HG03135 (cell line): Measurements from ENCODE around the gene FOXP1.

Experiments
- ATAC-seq: cut with Tn5 transposase; IDR thresholded peaks from one replicate; pipeline ENCODE4 v1.9.1; 2021; ENCODE audit warnings: mild to moderate bottlenecking, moderate library complexity; ENCODE audit not compliant: unreplicated experiment

Gene FOXP1

DNA sequence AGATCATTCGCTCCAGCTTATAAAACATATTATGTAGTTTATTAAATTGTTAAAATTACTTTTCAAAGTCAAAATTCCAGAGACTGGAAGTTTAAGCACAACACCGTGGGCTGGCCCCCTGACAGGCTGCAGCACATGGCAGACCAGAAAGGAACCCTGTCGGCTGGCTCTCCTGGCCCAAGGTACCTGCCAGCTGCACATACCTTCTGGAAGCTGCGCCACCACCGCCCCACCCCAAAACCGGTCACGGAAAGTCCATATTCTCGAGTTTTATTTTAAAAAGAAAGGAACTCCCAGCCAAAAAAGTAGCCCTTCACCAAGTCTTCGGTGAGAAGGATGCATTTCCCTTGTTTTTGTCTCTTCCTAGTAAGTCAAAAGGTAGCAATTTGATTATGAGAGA lies 94.6 kb downstream of the FOXP1 start:
- ATAC-seq, result no peak

DNA sequence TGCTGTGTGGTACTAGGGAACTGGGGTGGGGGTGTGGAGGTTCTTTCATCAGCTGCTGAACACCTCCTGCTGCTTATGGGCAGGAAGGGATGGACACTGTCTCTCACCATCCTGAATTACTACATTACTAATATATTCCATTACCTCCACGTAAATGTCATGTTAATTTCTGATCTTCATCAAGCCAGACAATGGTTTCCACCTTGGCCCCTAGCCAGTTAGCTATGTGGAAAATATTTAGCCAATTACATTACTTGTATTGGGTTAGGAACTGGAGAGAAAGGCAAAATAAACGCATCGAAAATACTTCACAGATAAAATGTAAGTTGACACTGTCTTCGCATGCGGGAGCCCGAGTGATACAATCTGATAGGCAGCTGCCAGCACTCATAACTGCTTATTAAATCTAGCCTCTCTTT lies 95.1 kb downstream of the FOXP1 start:
- ATAC-seq, result no peak

DNA sequence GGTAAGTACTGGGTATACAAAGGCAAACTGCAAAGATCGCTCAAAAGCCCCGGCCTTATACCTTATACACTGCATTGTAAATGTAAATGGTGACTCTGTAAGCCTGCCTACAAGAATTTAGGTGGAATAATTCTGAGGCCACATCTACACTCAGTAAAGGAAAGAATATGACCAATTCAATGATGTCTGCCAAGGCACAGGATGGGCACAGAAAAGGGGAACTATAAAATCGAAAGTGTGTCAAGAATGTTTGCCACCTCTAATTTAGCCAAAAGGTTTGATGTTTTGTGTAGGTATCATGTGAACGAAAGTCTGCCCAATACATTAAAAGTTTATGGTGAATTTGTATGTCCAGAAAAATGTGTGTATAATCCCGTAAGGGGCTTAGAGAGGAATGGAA lies 96.1 kb downstream of the FOXP1 start:
- ATAC-seq, result no peak

DNA sequence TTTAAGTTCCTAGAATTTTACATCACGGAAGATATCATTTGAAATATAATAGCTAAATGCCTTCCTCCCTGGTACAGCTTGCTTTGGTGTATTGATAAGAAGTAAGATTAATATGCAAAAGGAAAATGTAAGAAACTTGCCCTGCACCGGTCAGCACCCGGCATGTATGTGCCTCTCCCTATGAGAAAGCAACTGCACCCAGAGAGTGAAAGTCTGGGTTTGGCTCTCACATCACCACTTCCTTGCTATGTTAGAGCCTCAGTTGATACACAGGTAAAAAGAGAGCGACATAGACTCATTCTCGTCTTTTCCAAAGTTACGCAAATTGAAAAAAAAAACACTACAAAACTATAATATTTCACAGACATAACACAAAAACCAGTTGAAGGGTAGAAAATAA lies 96.7 kb downstream of the FOXP1 start:
- ATAC-seq, result no peak

DNA sequence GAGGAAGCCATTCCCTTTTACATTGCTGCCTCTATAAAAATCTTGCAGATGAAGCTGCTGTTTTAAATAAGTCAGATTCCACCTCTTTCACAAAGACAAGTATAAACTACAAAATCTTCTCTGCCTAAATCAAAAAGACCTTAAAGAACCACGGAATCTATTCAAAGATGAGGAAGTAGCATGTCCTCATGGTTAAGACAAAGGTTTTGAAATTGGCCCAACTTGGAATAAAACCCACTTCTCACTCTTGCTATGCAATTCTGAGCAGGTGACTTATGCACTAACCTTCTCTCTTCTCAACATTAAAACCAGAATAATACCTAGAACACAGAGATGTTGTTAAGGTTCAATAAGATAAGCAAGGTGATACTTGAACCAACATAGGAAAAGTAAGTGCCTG lies 97.6 kb downstream of the FOXP1 start:
- ATAC-seq, result no peak

DNA sequence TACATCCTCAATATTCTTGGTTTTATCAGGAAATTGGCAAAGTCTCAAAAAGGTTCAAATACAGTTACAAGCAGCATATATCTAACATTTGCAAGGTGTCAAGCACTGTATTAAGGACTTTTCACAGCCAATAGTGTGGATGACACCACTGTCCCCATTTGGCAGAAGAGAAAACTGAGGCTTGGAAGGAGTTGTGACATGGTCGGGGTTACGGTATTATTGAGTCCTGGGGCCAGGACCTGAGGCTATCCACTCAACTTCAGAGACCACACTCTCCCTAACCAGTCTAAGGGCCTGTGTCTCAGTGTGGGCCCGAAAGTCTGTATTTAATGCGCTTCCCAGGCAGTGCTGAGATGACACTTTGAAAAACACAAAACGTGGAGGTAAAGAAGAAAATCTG lies 99.1 kb downstream of the FOXP1 start:
- no peak for ATAC-seq

DNA sequence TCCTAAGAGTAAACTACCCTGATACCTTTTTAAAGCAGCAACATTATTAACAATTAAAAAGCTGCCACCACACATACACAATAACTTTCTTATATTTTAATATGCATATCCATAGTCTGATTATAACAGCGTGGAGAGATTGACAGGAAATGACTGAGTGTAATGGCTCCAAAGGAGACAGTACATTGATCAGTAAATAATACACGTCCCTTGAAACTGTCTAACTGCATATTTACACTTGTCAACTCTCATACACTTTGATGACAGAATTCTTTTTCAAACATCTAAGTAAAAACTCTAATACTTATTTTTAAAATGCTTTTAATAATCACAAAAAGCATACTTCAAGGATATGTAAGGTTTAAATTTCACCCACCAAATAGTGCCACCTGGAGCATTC lies 99.5 kb downstream of the FOXP1 start:
- no peak for ATAC-seq

DNA sequence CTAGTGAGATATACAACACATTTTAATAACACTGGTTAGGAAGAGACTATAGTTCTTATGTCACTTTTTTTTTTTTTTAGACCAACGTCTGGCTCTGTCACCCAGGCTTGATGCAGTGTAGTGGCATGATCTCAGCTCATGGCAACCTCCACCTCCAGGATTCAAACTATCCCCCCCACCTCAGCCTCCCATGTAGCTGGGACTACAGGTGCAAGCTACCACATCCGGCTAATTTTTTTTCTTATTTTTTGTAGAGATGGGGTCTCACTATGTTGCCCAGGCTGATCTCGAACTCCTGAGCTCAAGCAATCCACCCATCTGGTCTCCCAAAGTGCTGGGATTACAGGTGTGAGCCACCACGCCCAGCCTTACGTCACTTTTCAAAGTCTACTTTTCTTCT lies 100.8 kb downstream of the FOXP1 start:
- no peak for ATAC-seq

DNA sequence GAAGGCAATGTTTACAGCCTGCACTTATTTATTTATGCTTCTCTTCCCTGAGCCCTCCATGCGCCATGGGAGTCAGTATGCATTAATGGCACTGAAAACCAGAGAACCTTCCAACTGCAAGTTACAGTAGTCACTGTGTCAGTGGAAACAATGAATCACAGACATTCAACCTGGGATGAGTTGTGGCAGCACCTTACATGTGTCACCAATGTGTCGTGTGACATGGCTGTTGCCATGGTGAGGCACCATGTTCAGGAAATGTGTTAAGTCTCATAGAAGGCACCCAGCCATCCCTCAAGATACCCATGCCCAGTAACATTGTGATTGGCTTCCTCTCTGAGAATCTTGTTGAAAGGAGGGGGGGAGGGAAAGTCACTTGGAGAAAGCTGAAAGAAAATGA lies 105.0 kb downstream of the FOXP1 start:
- ATAC-seq, result no peak

DNA sequence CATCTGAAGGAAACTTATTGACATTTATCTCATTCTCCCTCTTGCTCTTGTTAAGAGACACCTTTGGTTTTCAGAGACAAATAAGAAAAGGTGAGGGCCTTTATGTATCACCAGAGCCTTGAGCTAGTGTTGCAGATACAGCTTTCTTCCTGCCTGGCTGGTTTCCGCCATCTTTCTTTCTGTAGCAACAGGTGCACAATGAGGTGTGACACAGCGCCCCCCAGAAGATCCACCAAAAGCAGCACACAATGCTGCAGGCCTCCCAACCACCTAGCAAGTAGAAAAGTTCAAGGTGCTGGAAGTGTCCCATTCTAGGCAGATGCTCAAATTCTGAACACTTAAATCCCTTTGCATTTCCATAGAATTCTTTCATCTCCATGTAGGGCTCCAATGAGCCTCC lies 106.6 kb downstream of the FOXP1 start:
- no peak for ATAC-seq

DNA sequence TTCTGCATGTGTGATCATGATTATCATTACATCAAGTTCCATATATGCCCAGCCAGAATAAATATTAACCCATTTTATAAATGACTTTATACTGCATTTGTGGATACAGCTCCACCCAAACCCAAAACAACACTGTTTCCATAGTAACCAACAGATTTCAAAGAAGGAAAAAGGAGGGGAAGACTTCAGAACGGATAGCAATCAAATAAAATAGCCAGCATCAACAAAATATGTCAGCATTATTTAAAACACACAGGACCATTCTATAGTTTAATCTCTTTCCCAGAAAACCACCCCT lies 114.4 kb downstream of the FOXP1 start:
- no peak for ATAC-seq

DNA sequence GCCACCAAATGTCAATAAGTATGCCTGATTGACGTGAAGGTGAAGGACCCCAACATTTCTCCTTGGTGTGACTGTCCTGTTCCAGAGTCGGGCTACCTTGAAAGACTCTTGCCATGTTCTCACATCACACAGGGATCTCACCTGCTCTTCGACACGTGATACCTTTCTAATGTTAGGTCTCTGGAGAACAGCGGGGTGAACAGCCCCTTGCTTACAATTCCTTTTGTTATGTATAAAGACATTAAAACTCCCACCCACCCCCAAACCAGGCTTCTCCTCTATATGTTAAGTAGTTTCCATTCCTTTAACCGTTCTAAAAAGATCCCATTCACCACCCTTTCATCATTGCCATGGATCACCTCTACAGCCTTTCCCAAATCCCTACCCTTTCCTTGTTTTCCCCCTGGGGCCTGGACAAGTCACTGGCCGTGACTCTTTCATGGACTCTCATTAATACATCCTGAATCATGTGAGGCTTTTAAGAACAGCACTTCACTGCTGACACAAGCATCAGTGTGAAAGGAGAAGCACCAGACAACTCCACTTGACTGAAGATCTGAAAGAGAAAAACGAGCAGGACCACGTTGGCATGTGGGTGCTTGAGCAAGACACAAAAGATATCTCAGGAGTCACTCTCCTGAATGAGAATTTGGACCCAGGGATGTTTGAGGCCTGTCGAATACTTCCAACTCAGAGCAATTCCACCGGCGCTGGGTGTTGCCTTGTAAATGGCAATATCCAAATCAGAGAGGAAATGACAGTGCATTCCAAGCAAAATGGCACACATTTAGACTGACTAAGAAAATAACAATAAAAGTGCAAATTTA lies 115.0 kb downstream of the FOXP1 start:
- ATAC-seq, result no peak

DNA sequence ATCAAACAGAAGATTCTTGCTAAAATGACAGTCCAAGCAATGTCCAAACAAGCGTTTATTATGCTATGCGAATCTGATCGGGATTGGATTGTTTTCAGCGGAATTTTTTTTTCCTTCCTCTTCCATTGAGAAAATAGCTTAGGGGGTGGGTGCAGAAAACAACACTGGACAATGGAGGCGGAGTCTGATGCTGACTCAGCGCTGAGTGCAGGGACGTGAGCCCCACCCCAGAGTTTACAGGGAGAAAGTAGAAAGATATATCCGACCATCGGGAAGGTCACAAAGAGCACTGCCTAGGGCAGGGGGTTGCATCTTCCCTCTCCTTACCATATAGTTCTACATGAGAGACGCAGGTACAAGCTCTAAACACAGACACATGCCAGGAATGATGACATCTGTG lies 117.0 kb downstream of the FOXP1 start:
- no peak for ATAC-seq

DNA sequence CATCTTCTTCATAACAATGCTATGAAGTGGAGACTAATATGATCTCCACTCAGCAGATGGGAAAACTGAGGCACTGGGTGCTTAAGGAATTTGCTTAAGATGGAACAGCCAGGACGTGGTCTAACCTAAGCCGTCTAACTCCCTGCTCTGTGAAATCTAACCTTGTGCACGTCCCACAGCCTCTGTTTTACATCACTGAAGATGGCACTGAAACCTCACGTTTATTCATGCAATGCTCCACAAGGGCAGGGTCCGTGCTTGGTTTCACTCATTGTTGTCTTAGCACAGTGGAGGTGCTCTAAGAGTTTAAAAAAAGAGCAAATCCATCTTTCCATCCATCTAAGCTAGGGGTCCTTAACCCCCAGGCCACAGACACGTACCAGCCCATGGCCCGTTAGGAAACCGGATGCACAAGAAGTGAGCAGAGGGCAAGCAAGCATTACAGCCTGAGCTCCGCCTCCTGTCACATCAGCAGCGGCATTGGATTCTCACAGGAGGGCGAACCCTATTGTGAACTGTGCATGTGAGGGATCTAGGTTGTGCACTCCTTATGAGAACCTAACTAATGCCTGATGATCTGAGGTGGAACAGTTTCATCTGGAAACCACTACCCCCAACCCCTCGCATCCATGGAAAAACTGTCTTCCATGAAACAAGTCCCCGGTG lies 118.0 kb downstream of the FOXP1 start:
- no peak for ATAC-seq

DNA sequence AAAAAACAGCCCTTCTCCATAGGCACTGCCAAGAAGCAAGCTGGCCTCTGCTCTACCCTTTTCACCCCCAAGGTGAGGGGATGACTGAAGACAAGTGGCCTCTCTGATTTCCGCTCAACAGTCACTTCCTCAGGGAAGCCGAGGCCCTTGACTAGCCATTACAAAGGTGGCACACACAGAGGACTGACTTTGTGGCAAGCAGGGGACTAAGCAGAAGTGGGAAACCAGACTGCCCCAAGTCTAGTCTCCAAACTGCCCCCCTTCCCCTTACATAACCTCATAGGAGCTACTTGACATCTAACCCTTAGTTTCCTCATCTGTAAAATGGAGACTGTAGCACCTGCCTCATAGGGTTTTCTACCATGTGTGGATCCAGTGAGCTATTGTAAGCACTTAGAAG lies 118.9 kb downstream of the FOXP1 start:
- no peak for ATAC-seq

DNA sequence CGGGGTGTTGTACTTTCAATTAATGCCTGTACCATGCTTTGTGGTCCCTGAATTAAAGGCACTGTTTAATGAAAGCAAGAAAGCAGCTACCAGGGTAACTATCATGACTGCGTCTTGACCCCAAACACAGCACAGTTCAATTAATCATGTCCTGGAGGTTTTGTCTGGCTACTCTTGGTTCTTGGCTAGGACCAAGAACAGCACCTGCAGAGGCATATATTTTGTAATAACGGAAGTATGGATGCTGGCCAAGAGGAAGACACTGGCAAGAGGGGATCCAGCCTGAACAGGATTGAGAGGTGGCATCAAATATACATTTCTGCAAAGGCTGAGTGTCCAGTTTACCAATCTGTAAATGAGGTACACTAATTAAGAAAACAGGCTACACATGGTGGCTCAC lies 119.9 kb downstream of the FOXP1 start:
- no peak for ATAC-seq

DNA sequence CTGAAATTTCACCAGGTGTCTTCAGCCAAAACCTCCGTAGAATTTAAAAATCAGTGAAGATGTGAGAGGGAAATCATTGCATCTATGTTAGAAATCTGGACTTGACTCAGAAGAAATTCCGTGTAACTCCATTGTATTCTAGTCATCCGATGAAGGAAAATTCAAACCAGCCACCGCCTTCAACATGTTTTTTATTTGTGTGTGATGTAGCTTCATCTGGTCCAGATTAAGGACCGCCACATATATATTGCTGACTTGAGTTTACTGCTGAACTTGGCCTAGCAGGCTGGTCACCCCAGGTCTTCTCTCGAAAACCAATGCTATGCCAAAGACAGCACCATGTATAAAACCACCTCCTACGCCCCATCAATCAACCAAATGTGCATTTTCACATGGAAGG lies 120.9 kb downstream of the FOXP1 start:
- ATAC-seq, result no peak

DNA sequence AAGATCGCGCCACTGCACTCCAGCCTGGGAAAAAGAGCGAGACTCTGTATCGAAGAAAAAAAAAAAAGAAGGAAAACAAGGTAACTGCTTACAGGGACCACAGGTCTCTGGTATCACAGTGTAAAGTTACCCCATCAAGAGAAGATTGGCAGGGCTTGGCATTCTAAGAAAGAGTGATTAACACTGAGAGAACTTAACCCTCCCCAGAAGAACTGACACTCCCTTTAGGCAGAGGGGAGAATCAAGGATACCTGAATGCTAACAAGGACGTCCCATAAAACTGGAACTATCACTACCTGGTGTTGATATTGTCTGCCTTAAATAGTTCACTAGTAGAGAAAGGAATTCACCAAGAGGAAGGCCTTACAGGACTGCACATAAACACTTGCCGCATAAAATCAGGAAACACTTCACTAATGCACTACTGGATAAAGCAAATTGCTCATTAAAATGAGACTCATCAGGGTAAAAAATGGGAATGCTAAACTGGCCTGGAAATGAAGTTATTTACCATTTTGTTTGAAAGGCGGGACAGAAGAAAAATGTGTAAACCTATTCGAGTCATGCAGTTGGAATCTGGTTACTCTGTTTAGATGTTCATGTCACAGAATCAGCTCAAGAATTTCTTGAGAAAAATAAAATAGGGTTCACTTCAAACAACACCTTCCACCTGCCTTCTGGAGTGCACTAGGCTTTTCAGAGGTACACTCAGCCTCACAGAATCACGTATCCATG lies 121.6 kb downstream of the FOXP1 start:
- ATAC-seq, result no peak

DNA sequence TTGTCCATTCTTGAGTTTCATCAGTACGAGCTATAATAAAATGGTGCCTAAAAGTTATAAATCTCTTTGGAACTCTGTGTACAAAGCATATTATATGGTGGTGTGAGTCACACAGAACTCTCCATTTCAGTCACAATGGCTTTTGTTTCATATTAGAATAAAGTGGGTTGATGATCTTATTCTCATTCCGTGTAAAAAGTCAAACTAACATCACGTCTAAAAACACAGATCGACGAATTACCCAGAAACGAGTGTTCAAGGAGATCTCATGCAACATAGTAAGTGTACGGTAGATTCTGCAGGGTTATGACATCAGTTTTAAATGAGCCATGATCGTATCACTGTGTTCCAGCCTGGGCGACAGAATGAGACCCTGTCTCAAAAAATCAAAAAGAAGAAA lies 122.4 kb downstream of the FOXP1 start:
- no peak for ATAC-seq

DNA sequence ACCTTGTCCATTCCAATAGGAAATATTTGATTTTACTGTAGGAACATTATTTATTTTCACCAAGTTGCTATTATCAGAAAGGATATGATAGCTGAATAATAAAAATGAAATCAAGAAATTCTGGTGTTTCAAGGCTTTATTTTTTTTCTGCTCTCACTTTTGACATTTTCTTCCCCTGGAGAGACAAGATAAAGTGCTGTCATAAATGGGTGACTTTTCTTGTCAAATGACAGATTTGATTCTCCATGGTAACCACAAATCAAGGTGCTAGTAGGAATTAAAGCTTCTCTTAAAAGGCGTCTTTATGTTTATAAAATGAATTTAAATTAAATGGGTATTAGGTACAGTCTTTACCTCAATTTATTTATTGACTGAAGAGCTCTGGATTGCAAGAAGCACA lies 124.6 kb downstream of the FOXP1 start:
- no peak for ATAC-seq

DNA sequence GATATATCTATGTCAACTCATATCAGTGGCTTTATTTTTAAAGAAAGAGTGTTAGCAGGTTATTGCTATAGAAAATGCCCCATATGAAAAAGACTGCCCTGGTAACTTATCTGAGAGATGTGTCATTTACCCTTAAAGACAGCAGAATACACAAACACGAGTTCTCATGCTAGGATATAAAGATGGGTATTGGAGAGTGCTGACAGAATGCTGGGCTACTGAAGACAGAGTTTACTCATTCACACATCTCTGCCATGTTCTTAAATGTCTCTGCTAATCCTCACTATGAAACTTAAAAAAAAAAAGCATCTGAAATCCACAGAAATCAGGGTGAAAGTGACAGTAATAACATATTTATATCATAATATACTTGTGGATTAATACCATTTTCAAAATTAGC lies 126.7 kb downstream of the FOXP1 start:
- ATAC-seq, result no peak

DNA sequence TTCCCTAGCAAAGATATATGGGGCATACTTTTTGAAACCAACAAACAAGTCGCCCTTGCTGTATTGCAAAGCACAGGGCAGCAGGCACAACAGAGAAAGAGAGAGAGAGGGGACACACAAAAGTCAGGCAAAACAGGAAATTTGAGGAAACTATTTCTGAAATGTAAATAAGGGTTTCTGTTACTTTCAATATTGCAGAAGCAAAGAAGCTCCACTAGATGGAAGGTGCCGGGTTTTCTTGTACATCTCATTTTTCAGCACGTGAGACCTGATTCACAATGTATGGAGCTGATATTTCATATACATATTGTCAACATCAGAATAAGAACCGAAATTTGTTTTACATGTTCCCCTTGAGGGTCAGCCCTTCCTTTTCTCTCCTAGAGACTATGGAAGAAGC lies 127.4 kb downstream of the FOXP1 start:
- no peak for ATAC-seq
